Measurements from ENCODE around the gene CCT2. TPM values are rescaled to one million over a fixed set of nuclear protein-coding genes. Genes with fewer than 3 reads are reported as not detected.

CCT2 gene
- total RNA-seq, 1 experiment from 2014 or later = 398 TPM

- H3K9me3 ChIP-seq (ENCODE audit: control insufficient read depth in 1 of 2, insufficient read depth in 1 of 2, low read depth in 1 of 2, low read length in 2 of 2) = no peaks in the 10 kb centered on the region
- ChIA-PET CTCF (no interaction called here), RAD21 (ENCODE audit: low non-redundant PET in 1 of 2, low total read pairs in 2 of 2, uncharacterized antibody in 2 of 2, unreplicated experiment in 2 of 2) (no interaction called here), POLR2A (no interaction called here)
- H3K9ac ChIP-seq (ENCODE audit: low read length) = no peak overlapping the region
- H3K4me2 ChIP-seq (ENCODE audit: low read length) = no peak overlapping the region
- intact Hi-C loops (cut with micrococcal nuclease) = no loop called here
- no peak for DNase-seq (ENCODE audit: low read depth, low spot score)
- H3K36me3 ChIP-seq (ENCODE audit: control insufficient read depth in 1 of 2, insufficient read depth in 2 of 2, low read length in 2 of 2) = no peaks in the 10 kb centered on the region
- H3K9me2 ChIP-seq (ENCODE audit: insufficient read depth) = no peaks in the 10 kb centered on the region
- no peaks in the 10 kb centered on the region for H3K79me2 ChIP-seq (ENCODE audit: insufficient read depth, low read length)
- no peak overlapping the region for H3K27ac ChIP-seq (ENCODE audit: low read depth, low read length)
- peaks cover 6% of the 10 kb centered on the region; the same call in 1 of the 2 replicates for H3K27me3 ChIP-seq (ENCODE audit: insufficient read depth, low read length)
- no peak overlapping the region for H2AFZ ChIP-seq (ENCODE audit: low read depth, low read length, poor library complexity, severe bottlenecking)
- H3K4me3 ChIP-seq (replicated peaks in 1 of 2; ENCODE audit: low read depth in 1 of 2, low read length in 2 of 2) = no peak overlapping the region
- BruUV-seq (replicated peaks) = no TSS peak
- H3K4me1 ChIP-seq (ENCODE audit: control insufficient read depth in 1 of 2, insufficient read depth in 2 of 2, low read length in 2 of 2) = no peaks in the 10 kb centered on the region
- TF ChIP-seq SP1 (IDR thresholded peaks at IDR 0.05; ENCODE audit: low read depth) = no peak
- no peaks in the 10 kb centered on the region for H4K20me1 ChIP-seq (ENCODE audit: insufficient read depth)
- no peak for ATAC-seq
Observed at GRCh38 chr12:69616025-69616424, 30.8 kb downstream of the CCT2 start.

GRCh38 chr12:69619050-69619449, 33.8 kb downstream of the CCT2 start:
- TF ChIP-seq SIN3A (IDR thresholded peaks at IDR 0.05; ENCODE audit: low read depth) (no peak), ELF1 (IDR thresholded peaks at IDR 0.05; ENCODE audit: borderline replicate concordance, low read depth) (no peak), SP1 (IDR thresholded peaks at IDR 0.05; ENCODE audit: low read depth) (no peak)
- ChIA-PET RAD21 (ENCODE audit: low non-redundant PET in 1 of 2, low total read pairs in 2 of 2, uncharacterized antibody in 2 of 2, unreplicated experiment in 2 of 2) (no interaction called here), POLR2A (no interaction called here), CTCF (no interaction called here)
- Histone ChIP-seq H3K9ac (ENCODE audit: low read length) (no peak overlapping the region), H2AFZ (ENCODE audit: low read depth, low read length, poor library complexity, severe bottlenecking) (no peak overlapping the region), H3K9me2 (ENCODE audit: insufficient read depth) (no peaks in the 10 kb centered on the region), H3K27me3 (ENCODE audit: insufficient read depth, low read length) (no peaks in the 10 kb centered on the region), H3K4me2 (ENCODE audit: low read length) (no peak overlapping the region), H3K4me1 (ENCODE audit: control insufficient read depth in 1 of 2, insufficient read depth in 2 of 2, low read length in 2 of 2) (no peaks in the 10 kb centered on the region), H3K4me3 (replicated peaks in 1 of 2; ENCODE audit: low read depth in 1 of 2, low read length in 2 of 2) (no peak overlapping the region), H3K27ac (ENCODE audit: low read depth, low read length) (no peak overlapping the region), H4K20me1 (ENCODE audit: insufficient read depth) (no peaks in the 10 kb centered on the region), H3K9me3 (ENCODE audit: control insufficient read depth in 1 of 2, insufficient read depth in 1 of 2, low read depth in 1 of 2, low read length in 2 of 2) (no peaks in the 10 kb centered on the region), H3K36me3 (ENCODE audit: control insufficient read depth in 1 of 2, insufficient read depth in 2 of 2, low read length in 2 of 2) (no peaks in the 10 kb centered on the region), H3K79me2 (ENCODE audit: insufficient read depth, low read length) (no peaks in the 10 kb centered on the region)
- ATAC-seq = no peak
- DNase-seq (ENCODE audit: low read depth, low spot score) = no peak
- intact Hi-C loops (cut with micrococcal nuclease) = no loop called here
- BruUV-seq (replicated peaks) = no TSS peak

GRCh38 chr12:69620077-69620476, 34.8 kb downstream of the CCT2 start:
- no peaks in the 10 kb centered on the region for H3K36me3 ChIP-seq (ENCODE audit: control insufficient read depth in 1 of 2, insufficient read depth in 2 of 2, low read length in 2 of 2)
- no peak overlapping the region for H3K27ac ChIP-seq (ENCODE audit: low read depth, low read length)
- RAD21 ChIA-PET (ENCODE audit: low non-redundant PET in 1 of 2, low total read pairs in 2 of 2, uncharacterized antibody in 2 of 2, unreplicated experiment in 2 of 2) = no interaction called here
- no peaks in the 10 kb centered on the region for H3K4me1 ChIP-seq (ENCODE audit: control insufficient read depth in 1 of 2, insufficient read depth in 2 of 2, low read length in 2 of 2)
- no peaks in the 10 kb centered on the region for H3K9me2 ChIP-seq (ENCODE audit: insufficient read depth)
- H2AFZ ChIP-seq (ENCODE audit: low read depth, low read length, poor library complexity, severe bottlenecking) = no peak overlapping the region
- DNase-seq (ENCODE audit: low read depth, low spot score) (no peak), ATAC-seq (no peak)
- no peak overlapping the region for H3K4me2 ChIP-seq (ENCODE audit: low read length)
- H3K4me3 ChIP-seq (replicated peaks in 1 of 2; ENCODE audit: low read depth in 1 of 2, low read length in 2 of 2) = no peak overlapping the region
- no peaks in the 10 kb centered on the region for H3K9me3 ChIP-seq (ENCODE audit: control insufficient read depth in 1 of 2, insufficient read depth in 1 of 2, low read depth in 1 of 2, low read length in 2 of 2)
- H3K79me2 ChIP-seq (ENCODE audit: insufficient read depth, low read length) = no peaks in the 10 kb centered on the region
- no peak overlapping the region for H3K9ac ChIP-seq (ENCODE audit: low read length)
- no peaks in the 10 kb centered on the region for H3K27me3 ChIP-seq (ENCODE audit: insufficient read depth, low read length)
- BruUV-seq (replicated peaks) = no TSS peak
- POLR2A ChIA-PET = no interaction called here
- intact Hi-C loops (cut with micrococcal nuclease) = no loop called here
- CTCF ChIA-PET = no interaction called here
- H4K20me1 ChIP-seq (ENCODE audit: insufficient read depth) = no peaks in the 10 kb centered on the region
- no peak for TF ChIP-seq EGR1 (IDR thresholded peaks at IDR 0.05; ENCODE audit: low read depth)
- TF ChIP-seq REST (IDR thresholded peaks at IDR 0.05; ENCODE audit: low read depth) = no peak
- no peak for TF ChIP-seq ZBTB33 (IDR thresholded peaks at IDR 0.05; ENCODE audit: extremely low read depth, insufficient replicate concordance, low read length)
- no peak for TF ChIP-seq EZH2phosphoT487 (IDR thresholded peaks at IDR 0.05; ENCODE audit: borderline replicate concordance)
- TF ChIP-seq CEBPB (IDR thresholded peaks at IDR 0.05; ENCODE audit: low read depth) = no peak
- TF ChIP-seq SIN3A (IDR thresholded peaks at IDR 0.05; ENCODE audit: low read depth) = no peak
